ACC112 (cell line): Measurements from ENCODE around the gene TMPRSS5.

Source experiments
- H2AFZ ChIP-seq: fragments of 200-600 bp; sonication (generic); one replicate; pipeline ENCODE4 v1.6.0; 2017; ENCODE audit warnings: antibody characterized with exemption, low read length; ENCODE audit not compliant: unreplicated experiment
- H3K27ac ChIP-seq: fragments of 200-600 bp; sonication (generic); 2 replicates; pipeline ENCODE4 v1.5.1; 2014; ENCODE audit warnings: low read depth, mild to moderate bottlenecking, antibody characterized with exemption, low read length, moderate library complexity
- H3K27me3 ChIP-seq: fragments of 200-600 bp; sonication (generic); 2 replicates; pipeline ENCODE4 v1.6.1; 2014; ENCODE audit warnings: mild to moderate bottlenecking, antibody characterized with exemption, low read length, moderate library complexity, mixed read lengths; ENCODE audit not compliant: insufficient read depth
- H3K36me3 ChIP-seq: fragments of 200-600 bp; sonication (generic); 2 replicates; pipeline ENCODE4 v1.6.1; 2016; ENCODE audit warnings: mild to moderate bottlenecking, antibody characterized with exemption, low read length, moderate library complexity, mixed read lengths; ENCODE audit not compliant: insufficient read depth
- H3K4me1 ChIP-seq: fragments of 200-600 bp; sonication (generic); one replicate; pipeline ENCODE4 v1.6.1; 2016; ENCODE audit warnings: low read length, mixed read lengths; ENCODE audit not compliant: insufficient read depth, unreplicated experiment, control insufficient read depth
- H3K4me3 ChIP-seq: fragments of 200-600 bp; sonication (generic); 2 replicates; pipeline ENCODE4 v1.5.1; 2014; ENCODE audit warnings: mild to moderate bottlenecking, low read depth, low read length
- H3K79me2 ChIP-seq: fragments of 200-600 bp; sonication (generic); one replicate; pipeline ENCODE4 v1.6.0; 2016; ENCODE audit warnings: low read length; ENCODE audit not compliant: control insufficient read depth, unreplicated experiment, insufficient read depth

Gene TMPRSS5

GRCh38 chr11:113647856-113648255 lies 58.3 kb downstream of the TMPRSS5 start:
- H3K27me3 ChIP-seq = peaks cover 73% of the 10 kb centered on the region

GRCh38 chr11:113647108-113647507 lies 59.0 kb downstream of the TMPRSS5 start:
- Histone ChIP-seq H3K27ac (no peak overlapping the region), H3K36me3 (no peaks in the 10 kb centered on the region), H3K4me3 (no peak overlapping the region), H3K4me1 (no peaks in the 10 kb centered on the region), H2AFZ (no peak overlapping the region), H3K27me3 (peaks cover 71% of the 10 kb centered on the region), H3K79me2 (no peaks in the 10 kb centered on the region)

More at GRCh38 chr11:113647856-113648255, 58.3 kb downstream of the TMPRSS5 start:
- no peak overlapping the region for H2AFZ ChIP-seq
- H3K4me1 ChIP-seq = no peaks in the 10 kb centered on the region
- no peaks in the 10 kb centered on the region for H3K36me3 ChIP-seq
- no peak overlapping the region for H3K4me3 ChIP-seq
- no peak overlapping the region for H3K27ac ChIP-seq
- H3K79me2 ChIP-seq = no peaks in the 10 kb centered on the region

GRCh38 chr11:113645593-113646349 lies 60.3 kb downstream of the TMPRSS5 start:
- H2AFZ ChIP-seq = no peak overlapping the region
- H3K79me2 ChIP-seq = no peaks in the 10 kb centered on the region
- H3K4me3 ChIP-seq = no peak overlapping the region
- no peaks in the 10 kb centered on the region for H3K36me3 ChIP-seq
- no peak overlapping the region for H3K27ac ChIP-seq
- peaks cover 71% of the 10 kb centered on the region for H3K27me3 ChIP-seq
- no peaks in the 10 kb centered on the region for H3K4me1 ChIP-seq

- no peaks in the 10 kb centered on the region for H3K79me2 ChIP-seq
- H3K4me1 ChIP-seq = no peaks in the 10 kb centered on the region
- H3K27me3 ChIP-seq = peaks cover 71% of the 10 kb centered on the region
- H3K36me3 ChIP-seq = no peaks in the 10 kb centered on the region
- no peak overlapping the region for H3K27ac ChIP-seq
- no peak overlapping the region for H3K4me3 ChIP-seq
- H2AFZ ChIP-seq = no peak overlapping the region
These were observed 61.5 kb downstream of the TMPRSS5 start for GRCh38 chr11:113644605-113645004.

- Histone ChIP-seq H3K4me1 (no peaks in the 10 kb centered on the region), H3K36me3 (no peaks in the 10 kb centered on the region), H3K27ac (no peak overlapping the region), H3K27me3 (peaks cover 80% of the 10 kb centered on the region), H2AFZ (no peak overlapping the region), H3K79me2 (no peaks in the 10 kb centered on the region), H3K4me3 (no peak overlapping the region)
These were observed 62.4 kb downstream of the TMPRSS5 start for GRCh38 chr11:113643701-113644100.

GRCh38 chr11:113643006-113643585 lies 63.0 kb downstream of the TMPRSS5 start:
- H3K4me1 ChIP-seq = no peaks in the 10 kb centered on the region
- H3K36me3 ChIP-seq = no peaks in the 10 kb centered on the region
- H3K4me3 ChIP-seq = no peak overlapping the region
- H3K79me2 ChIP-seq = no peaks in the 10 kb centered on the region
- H3K27me3 ChIP-seq = peaks cover 82% of the 10 kb centered on the region
- no peak overlapping the region for H2AFZ ChIP-seq
- no peak overlapping the region for H3K27ac ChIP-seq

GRCh38 chr11:113642090-113642489 lies 64.0 kb downstream of the TMPRSS5 start:
- H3K4me3 ChIP-seq = no peak overlapping the region

GRCh38 chr11:113638376-113638775 lies 67.7 kb downstream of the TMPRSS5 start:
- no peaks in the 10 kb centered on the region for H3K36me3 ChIP-seq
- no peak overlapping the region for H3K27ac ChIP-seq
- H3K4me1 ChIP-seq = peaks cover 6% of the 10 kb centered on the region
- H3K27me3 ChIP-seq = peaks cover 48% of the 10 kb centered on the region
- no peaks in the 10 kb centered on the region for H3K79me2 ChIP-seq
- no peak overlapping the region for H3K4me3 ChIP-seq
- no peak overlapping the region for H2AFZ ChIP-seq

More at GRCh38 chr11:113642090-113642489, 64.0 kb downstream of the TMPRSS5 start:
- H2AFZ ChIP-seq = no peak overlapping the region
- no peaks in the 10 kb centered on the region for H3K4me1 ChIP-seq
- no peaks in the 10 kb centered on the region for H3K79me2 ChIP-seq
- H3K27me3 ChIP-seq = peaks cover 73% of the 10 kb centered on the region
- H3K36me3 ChIP-seq = no peaks in the 10 kb centered on the region
- H3K27ac ChIP-seq = no peak overlapping the region

- H3K79me2 ChIP-seq = no peaks in the 10 kb centered on the region
- no peak overlapping the region for H3K27ac ChIP-seq
- H3K4me1 ChIP-seq = peaks cover 12% of the 10 kb centered on the region
- no peak overlapping the region for H2AFZ ChIP-seq
- H3K36me3 ChIP-seq = no peaks in the 10 kb centered on the region
- H3K4me3 ChIP-seq = no peak overlapping the region
- peaks cover 41% of the 10 kb centered on the region for H3K27me3 ChIP-seq
These were observed 68.5 kb downstream of the TMPRSS5 start for GRCh38 chr11:113637636-113638035.
